NCI-H1930 (cell line): ENCODE results near the gene CERS6.

ENCODE experiments used
- DNase-seq, 2 experiments: peaks; one replicate each; lab custom pipeline; 2025; lab: John Stamatoyannopoulos, UW

The CERS6 gene

DNA sequence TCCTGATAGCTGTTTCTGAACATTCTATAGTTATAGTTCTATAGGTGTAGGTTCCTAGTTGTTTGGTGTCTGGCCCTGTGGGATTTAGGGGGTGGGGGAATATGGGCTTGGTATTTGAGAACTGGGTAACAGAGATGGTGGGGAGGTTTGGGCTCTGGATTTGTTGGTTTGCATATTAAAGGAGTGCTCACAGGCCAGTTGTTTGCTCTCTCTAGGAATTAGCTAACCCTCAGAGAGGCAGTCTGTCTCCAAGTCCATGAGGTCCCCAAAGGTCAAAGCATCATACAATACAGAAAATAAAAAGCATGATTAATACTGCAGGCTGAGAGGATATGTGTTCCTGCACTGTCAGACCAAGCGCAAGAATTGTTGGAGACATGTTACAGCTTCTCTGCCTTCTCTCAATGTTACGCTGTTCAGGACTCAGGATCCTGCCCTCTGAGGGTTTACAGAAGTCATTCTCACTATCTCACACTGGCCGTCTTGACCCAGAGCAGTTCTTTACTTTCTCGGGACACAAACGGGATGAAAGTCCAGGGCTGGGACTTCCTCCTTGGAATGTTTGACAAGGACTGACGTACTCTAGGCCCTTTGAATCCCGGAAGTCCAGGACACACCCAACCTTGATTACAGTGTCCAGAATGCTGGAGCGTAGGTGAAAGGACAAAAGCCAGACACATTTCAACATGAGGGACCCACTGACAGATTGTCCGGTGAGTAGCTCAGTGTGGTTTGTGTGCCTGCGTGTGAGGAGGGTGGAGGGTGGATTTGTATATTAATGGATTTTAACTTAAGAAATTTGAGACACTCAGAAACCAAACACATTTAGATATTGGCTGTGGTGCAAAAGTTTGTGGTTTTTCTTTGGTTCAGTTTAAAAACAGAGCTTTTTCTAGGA, 346.1 kb downstream of the CERS6 start, which contains the start of gene NOSTRIN:
TSS of gene NOSTRIN (plus strand) at position 677 of the 898 bp plus-strand sequence. CDS start at position 687, 10 bp downstream.
- no peak for DNase-seq

DNA sequence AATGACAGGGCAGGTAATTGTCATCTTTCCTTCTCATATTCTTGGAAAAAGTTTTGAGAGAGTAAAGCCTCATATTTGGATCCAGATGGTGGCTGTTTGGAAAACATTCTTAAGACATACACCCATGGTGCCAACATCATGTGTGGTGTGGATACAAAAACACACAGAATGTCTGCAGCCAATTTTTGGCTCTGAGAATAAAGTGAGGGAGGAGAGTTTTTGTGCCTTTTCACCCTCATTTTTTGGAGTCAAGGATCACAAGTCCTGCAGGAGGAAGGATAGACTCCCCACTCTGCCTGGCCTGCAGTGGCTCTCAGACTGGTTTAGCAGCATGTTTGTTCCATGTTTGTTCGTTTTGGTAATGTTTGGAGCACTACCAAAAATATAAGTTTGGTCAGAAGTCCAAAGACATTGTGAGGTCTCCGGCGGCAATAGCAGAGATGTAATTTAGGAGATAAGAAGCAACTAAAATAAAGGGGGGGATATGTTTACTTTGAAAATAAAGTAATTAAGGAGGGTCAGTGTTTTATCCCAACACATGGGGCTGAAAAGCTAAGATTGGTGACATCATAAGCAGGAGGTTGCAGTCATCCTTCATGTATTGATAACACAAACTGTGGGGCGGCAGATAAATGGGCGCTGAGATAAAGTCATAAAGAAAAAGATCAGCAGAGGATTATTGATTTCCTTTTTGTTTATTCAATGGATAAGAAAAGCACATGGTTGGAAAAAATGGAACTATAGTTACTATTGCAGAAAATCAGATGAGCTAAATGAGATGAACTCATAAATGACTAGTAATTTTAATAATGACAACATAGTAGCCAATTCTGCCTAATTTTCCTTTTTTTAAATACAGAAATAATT, 347.0 kb downstream of the CERS6 start:
- no peak for DNase-seq

DNA sequence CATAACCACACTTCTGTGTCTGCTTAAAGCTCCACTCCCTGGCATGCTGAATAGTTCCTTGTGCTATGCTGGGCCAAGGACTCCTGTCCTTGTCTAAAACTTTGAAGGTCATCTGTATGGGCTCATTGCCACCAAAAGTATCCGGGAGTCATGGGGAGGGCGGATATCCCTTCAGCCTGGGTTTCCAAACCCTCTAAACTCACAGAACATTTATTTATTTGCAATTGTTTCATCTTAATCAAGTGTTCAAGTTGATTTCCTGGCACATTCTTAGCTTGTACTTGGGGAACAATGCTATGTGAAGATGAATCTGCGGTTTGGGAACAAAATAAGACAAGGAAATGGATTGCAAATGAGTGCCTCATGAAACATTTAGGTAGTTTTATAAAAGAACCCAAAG, 348.1 kb downstream of the CERS6 start:
- no peak for DNase-seq

DNA sequence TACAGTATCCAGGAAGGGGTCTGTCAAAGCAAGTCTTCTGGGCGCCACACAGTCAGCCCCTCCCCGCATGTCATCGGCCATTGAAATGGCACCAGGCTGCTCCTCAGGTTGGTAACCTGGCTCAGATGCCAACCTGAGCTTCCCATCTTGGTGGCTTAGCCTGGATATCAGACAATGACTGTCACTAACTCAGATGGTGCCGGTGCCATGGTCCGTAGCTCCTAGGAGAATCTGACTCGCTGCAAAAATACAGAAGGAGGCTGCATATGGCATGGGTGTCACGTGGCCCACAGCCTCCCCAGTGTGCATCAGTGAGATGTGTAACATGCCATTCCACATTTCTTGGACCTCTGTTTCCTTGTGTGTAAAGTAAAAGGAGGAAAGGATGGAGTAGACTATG, 349.5 kb downstream of the CERS6 start:
- DNase-seq, result no peak

DNA sequence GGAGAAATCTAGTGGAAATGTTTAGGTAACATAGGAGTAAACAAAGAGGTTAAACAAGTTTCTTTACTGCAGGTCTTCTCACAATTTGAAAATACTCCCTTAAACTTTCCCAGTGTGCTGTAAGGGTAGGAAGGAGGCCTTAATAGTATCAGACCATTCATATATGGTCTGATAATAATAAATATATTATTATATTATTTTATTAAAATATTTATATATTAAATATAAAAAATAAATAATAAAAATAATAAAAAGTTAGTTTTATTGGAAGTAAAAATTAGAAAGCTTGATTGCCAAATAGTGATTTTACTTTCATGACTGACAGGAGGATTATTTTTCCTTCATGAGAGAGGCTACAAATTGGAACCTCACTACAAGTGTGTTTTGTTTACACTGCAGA, 353.5 kb downstream of the CERS6 start:
- no peak for DNase-seq

DNA sequence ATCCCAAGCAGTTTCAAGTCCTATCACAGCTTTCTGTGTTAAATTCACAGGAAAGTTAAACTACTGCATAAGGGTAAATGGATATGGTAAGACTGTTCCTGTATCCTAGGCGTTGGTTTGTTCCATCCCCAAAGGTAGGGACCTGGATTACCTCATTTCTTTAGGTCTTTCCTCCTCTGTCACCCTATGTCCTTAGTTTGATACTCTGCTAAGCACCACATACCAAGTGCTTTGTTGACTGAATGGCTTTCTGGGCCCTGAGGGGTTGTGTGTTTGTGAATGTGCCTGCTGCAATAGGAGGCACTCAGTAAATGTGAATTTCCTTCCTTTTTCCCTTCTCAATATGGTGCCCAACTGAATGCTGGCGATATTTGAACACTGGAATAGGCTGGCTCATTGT, 354.2 kb downstream of the CERS6 start:
- DNase-seq, result no peak

DNA sequence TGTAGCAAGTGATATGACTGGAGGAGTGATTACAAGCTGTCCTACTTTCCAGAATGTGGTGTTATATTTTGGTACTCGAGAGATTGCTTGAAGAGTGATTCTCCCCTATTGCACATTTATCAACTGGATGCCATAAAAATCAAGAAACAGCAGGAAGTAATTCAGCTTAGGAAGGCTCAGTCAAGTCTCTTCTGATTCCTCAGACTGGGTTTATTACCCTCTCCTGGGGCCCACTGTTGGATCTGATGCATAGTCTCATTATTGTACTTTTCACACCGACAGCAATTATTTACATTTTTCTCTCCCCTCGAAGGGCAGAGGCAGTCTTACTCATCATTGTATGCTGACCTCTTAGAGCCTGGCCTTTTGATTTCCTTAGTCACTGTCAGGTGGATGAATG, 355.6 kb downstream of the CERS6 start:
- no peak for DNase-seq

DNA sequence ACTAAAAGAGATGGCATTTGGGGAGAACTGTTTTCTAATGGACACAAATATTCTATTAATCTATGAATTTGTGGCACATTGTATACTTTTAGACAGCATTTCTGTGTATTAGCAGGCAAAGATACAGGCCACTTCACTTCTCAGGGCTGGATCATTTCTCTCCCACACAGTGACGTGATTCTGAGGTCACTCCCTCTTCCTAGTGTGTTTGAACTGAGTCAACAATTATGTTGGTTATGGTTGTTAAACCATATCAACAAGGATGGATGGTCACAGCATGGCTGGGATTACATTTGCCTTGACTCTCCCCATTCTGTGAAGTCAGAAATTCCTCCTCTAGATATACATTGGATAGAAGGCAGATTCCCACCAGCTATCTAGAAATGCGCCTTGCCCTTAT, 358.0 kb downstream of the CERS6 start:
- DNase-seq, result no peak

DNA sequence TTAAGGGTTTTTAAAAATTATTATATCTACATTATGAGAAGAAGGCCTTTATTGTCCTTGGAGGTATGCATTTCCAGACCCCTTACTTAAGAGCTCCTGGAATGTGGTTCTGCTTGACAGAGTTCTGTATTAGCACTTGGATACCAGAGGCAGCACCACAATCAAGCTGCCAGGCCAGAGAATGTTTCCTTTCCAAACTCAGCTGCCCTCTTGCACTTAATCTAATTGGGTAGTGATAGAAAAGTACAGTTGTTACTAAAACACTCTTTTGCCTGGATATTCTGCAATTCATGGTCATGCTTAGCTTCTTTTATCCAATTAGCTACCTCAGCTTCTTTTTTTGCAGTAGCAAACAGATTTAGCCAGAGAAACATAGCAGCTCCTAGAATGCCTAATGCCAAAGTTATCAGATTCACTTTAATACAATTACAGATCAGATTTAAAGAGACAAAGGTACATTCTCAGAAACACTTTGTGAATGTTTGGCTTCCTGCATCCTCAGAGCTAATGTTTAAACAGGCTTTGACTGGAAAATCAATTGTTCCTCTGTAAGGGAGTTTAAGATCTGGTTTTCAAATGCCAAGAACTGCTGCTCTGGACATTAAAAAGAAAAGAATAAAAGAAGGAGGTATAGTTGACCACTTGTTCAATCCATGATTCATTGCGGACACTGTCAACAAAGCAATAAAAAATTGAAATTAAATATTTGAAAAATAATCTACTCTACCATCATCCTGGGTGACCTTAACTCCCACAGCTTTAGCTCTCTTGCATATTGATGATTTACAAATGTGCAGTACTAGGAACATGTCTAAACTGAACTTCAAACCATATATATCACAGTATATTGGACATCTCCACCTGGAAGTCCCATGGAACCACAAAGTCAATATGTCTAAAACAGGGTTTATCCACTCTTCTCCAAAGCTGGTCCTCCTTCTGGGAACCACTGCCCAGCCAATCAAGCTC, 359.2 kb downstream of the CERS6 start:
- no peak for DNase-seq

DNA sequence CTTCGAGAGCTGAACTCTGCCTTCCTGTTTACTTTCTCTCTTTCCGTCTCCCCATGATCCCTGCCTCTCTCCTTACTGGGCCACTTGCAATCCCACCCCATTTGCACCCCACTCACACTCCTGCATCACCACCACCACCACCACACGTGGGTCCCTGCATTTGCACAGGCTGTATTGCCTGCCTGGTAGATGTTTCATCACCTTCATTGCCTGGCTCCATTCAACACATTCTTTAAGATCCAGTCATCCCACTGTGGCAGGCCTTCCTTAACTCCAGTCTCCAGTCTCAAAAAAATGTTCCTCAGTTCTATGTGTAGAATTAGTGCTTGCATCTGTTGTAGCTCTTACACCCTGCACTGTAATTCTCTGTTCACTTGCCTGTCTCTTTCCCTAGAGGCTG, 360.3 kb downstream of the CERS6 start:
- no peak for DNase-seq

DNA sequence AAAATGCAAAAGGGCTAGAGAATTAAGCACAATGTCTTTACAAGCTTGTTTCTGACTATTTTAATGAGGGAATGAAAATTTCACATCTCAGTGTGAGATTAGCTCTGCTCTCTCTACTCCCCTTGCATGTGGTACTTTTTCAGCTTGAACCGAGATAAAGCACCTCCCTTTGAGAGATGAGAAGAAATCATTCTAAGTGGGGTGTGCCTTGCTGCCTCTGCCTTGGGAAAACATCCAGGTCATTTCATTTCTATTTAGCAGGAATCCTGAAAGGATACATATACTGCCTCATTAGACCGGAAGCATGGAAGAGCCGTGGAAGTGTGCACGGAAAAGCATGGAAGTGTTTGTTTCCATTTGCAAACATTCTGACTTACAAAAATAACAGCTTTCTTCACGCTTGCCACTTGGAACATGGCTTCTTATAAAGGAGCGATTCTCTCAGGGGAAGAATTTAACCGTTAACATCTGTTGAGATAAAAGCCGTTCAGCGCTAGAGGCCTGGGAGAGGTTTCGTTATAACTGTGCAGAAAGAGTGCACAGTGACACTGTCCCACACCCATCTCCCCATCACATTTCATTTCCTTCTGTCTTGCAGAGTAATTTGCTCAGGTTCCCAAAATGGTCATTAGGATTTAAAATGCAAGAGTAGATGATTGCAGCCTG, 363.1 kb downstream of the CERS6 start:
- DNase-seq, result no peak

DNA sequence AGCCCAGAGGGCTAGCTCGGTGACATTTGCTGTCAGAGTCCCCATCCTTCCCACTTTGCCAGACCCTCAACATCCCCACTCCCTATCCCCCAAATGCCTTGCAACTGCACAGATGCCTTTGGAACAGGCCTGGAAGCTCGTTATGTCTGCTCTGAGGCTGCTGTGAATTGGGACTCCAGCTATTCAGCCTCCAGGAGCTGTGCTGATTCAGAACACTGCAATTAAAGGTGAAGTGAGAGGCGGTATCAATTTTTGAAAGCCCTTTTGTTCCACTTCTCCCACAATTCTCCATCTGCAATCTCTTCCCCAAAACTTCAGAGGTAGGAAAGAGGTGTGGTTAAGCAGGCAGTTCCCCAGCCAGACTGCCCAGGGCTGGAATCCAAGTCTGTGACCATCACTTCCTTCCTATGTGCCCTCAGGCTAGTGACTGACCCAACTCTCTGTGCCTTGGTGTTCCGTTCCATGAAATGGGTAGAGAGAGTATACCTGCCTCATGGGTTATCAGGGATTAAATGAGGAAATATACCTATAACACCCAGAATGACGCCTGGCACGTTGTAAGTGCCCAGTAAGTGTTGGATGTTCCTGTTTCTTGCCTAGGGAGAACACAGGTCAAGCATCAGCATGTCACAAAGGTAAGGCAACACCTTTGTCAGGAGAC, 363.9 kb downstream of the CERS6 start:
- no peak for DNase-seq

DNA sequence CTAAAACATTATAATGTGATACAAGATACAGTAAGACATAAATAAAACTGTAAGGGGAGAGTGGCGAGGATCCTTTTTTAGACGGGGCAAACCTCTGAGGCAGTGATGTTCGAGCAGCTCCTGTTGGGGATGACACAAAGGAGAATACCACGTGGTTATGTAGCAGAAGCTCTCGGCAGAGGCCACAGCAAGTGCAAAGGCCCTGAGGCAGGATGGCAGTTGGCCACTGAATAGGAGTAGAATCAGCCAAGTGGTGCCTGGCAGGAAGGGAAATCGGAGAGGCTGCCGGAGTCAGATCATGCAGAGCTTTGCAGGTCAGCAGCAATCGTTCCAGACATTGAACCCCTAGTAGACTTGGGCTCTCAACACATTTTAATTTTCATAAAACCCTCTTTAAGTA, 365.5 kb downstream of the CERS6 start:
- no peak for DNase-seq

DNA sequence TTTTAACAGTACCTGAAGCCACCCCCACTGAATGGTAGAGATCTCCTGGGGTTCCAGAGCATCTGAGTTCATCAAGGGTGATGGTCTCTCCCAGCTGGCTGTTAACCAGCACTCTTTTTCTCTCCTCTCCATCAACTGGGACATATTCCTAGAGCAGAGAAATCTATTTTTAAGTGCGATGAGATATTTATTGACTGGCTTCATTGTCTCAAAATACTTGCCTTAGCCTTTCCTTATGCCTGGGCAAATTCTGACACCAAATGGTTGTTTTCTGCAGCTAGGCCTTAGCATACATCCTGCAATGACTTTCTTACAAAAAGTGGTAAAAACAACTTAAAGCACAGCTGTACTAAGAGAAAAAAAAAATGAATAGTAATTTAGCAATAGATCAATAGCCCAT, 365.9 kb downstream of the CERS6 start:
- no peak for DNase-seq
